ENCODE results near the gene NCCRP1.

DNA sequence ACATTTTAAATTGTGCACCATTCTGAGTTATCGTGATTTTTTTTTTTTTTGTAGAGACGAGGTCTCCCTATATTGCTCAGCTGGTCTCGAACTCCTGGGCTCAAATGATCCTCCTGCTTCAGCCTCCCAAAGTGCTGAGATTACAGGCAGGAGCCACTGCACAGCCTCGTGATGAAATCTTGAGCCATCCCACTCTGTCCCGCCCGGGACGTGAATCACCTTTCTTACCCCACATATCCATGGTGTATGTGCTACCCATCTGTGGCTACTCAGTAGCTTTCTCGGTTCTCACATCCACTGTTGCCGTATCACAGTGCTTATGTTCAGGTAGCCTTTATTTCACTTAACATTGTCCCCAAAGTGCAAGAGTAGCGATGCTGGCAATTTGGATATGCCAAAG, 44.7 kb upstream of the NCCRP1 start:
- TF ChIP-seq POLR2A (IDR thresholded peaks at IDR 0.05): no peak
- TF ChIP-seq, protein P1, sequence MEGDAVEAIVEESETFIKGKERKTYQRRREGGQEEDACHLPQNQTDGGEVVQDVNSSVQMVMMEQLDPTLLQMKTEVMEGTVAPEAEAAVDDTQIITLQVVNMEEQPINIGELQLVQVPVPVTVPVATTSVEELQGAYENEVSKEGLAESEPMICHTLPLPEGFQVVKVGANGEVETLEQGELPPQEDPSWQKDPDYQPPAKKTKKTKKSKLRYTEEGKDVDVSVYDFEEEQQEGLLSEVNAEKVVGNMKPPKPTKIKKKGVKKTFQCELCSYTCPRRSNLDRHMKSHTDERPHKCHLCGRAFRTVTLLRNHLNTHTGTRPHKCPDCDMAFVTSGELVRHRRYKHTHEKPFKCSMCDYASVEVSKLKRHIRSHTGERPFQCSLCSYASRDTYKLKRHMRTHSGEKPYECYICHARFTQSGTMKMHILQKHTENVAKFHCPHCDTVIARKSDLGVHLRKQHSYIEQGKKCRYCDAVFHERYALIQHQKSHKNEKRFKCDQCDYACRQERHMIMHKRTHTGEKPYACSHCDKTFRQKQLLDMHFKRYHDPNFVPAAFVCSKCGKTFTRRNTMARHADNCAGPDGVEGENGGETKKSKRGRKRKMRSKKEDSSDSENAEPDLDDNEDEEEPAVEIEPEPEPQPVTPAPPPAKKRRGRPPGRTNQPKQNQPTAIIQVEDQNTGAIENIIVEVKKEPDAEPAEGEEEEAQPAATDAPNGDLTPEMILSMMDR (IDR thresholded peaks at IDR 0.05): no peak

Measured in thyroid gland (tissue), 4 donors.